T-helper 9 cell (primary cell): ENCODE measurements around the gene KRTAP12-1.
"Not testable (repeated sequence)": the region's sequence is repeated elsewhere in the genome, so short reads cannot be mapped to it uniquely, and the experiment has no call there.

Experiments
- DNase-seq: peaks from one replicate; pipeline ENCODE4 v3.0.0-alpha.2; 2020

Gene KRTAP12-1

GRCh38 chr21:44664691-44665090, 17.3 kb downstream of the KRTAP12-1 start:
- DNase-seq, result no peak

- not testable (repeated sequence) for DNase-seq
Observed at GRCh38 chr21:44661567-44661966, 20.4 kb downstream of the KRTAP12-1 start.

GRCh38 chr21:44658913-44659595, 22.9 kb downstream of the KRTAP12-1 start:
- DNase-seq, result no peak

- no peak for DNase-seq
Observed at GRCh38 chr21:44658541-44658910, 23.4 kb downstream of the KRTAP12-1 start.

GRCh38 chr21:44657635-44658540, 24.1 kb downstream of the KRTAP12-1 start, which contains the start of gene KRTAP12-3:
Gene KRTAP12-3, plus strand, starts transcription at chr21:44657932. Its CDS starts 48 bp downstream, at chr21:44657980.
- DNase-seq, result peak; percentile 54

GRCh38 chr21:44656868-44657267, 25.1 kb downstream of the KRTAP12-1 start:
- DNase-seq, result no peak

DNA sequence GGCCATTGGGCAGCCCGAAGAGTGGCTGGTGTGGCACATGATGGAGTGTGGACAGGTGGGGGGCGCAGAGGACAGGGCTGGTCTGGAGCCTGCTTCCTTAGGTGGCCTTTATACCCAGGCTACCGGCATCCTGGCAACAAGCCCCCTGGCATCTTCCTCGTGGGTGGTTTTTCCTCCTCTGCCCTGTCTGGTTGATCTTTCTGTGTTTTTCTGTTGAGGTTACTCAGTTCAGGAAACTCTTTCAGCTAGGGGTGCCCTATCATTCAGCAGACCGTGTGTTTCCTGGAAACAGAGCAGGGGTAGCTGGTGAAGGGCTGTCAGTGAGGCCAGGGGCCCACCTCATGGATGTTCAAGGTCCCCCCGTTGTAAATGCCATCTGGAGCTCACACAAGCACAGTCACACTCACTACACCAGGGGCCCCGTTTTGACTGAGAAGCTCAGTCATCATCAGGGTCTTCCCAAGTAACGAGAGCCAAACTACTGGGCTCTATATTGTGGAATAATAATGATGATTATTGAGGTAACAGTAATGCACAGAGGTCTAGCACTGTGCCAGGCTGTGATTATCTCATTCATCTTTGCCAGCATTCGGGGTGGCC, 27.3 kb downstream of the KRTAP12-1 start, which contains the start of gene KRTAP12-4:
Gene KRTAP12-4 (minus strand): TSS at position 84 of the 600 bp plus-strand sequence. CDS start 45 bp downstream, at position 39.
- no peak for DNase-seq

GRCh38 chr21:44653656-44654575, 28.0 kb downstream of the KRTAP12-1 start:
- peak; percentile 62 for DNase-seq

- no peak for DNase-seq
Observed at GRCh38 chr21:44653123-44653522, 28.8 kb downstream of the KRTAP12-1 start.

DNA sequence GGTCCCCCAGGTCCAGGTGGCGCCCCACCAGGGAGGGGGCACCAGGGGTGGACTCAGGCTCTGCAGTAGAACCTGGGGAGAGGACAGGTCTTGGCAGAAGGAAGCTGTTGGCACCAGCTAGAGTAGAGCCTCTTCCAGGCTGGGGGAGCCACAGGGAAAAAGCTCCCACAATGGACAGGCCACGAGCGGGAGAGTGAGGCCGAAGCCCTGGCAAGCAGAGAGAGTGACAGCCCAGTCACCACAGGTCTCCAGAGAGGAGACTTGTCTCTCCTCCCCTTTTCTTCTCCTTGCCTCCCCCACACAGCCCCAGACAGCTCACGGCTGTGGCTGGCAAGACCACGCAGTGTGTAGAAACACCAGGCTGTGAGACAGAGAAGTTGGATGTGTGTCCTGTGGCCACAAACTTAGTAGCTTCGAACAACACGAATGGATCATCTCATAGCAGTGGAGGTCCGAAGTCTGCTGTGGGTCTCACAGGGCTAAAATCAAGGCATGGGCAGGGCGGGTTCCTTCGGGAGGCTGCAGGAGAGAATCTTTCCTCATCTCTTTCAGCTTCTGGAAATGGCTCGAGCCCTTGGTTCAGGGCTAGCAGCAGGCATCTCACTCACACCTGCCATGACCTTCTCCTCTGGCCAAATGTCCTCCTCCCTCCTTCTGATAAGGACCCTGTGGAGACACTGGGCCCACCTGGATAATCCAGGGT, 30.8 kb downstream of the KRTAP12-1 start:
- no peak for DNase-seq

DNA sequence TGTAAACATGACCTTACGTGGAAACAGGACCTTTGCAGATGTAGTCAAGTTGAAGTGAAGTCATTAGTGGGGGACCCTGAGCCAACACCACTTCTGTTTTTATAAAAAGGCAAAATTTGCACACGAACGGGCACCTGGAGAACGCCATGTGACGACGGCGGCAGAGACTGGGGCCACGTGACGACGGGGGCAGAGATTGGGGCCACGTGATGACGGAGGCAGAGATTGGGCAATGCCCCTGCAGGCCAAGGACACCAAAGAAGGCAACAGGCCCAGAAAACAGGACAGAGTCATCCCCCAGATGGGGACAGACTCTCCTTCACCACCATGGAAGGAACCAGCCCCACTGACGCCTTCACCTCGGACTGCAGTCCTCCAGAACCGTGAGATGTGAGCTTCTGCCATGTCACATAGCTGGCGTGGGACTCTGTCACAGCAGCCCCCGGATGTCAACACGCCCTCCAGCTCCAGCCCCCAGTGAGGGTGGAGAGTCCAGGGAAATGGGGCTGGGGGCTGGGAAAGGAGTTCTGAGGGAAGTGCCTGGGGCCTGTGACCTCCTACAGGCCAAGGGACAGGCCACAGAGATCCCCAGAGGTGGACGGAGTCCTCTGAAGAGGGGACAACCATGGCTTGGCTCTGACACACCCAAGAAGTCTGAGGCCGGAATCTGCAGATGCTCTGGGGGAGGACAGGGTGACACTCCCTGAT, 31.5 kb downstream of the KRTAP12-1 start:
- no peak for DNase-seq

DNA sequence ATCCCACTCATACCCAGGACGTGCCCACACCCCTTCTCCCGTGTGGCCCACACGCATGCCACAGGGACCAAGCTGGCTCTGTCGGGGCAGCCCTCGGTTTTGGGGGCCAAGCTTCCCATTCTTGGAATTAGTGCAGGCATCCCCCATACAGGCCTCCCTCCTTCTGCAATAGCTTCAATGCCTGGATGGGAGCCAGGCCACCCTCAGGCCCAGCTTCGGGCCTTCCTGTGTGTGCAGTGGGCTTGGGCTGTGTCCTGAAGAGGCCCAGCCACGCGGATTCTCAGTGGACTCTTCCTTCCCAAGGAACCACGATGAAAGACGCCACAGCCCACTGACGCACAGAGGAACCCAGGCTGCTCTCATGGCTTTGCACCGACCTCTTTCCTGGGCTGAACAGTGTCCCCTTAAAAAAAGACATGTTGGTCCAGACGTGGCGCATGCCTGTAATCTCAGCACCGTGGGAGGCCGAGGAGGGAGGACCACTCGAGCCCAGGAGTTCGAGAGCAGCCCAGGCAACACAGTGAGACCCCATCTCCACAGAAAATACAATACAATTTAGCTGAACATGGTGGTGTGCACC, 32.4 kb downstream of the KRTAP12-1 start:
- DNase-seq, result no peak

DNA sequence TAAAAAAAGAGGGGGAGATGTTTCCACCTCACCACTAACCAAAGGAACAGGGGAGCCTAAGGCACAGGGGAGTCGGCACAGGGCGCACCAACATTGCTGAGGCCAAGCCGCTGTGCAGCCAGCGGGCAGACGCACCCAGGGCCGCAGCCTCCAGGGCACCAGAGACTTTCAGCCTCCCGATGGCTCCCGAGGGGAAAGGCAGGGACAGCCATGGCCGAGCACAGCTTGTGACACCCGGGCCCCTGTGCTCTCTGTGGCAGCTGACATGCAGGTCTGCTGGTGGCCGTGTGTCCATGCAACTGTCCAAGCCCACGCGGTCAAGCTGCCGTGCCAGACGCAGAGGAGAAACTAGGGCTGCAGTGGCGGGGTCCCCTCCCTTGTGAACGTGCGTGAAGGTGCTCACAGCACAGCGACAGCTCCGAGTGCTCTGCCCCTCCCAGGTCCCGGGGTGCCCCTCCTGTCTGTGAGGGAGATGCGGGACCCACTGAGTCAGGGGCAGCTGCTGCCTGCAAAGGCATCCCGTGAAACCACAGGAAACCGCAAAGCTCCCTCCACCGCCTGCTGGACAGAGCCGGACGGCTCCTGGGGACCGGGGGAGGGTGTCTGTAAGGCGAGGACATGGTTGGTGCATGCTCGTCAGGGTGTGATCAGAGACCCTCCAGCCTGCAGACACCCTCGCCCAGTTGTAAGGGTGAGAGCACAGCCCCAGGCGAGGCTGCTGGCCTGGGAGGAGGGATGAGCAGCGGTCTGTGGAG, 33.2 kb downstream of the KRTAP12-1 start:
- no peak for DNase-seq

DNA sequence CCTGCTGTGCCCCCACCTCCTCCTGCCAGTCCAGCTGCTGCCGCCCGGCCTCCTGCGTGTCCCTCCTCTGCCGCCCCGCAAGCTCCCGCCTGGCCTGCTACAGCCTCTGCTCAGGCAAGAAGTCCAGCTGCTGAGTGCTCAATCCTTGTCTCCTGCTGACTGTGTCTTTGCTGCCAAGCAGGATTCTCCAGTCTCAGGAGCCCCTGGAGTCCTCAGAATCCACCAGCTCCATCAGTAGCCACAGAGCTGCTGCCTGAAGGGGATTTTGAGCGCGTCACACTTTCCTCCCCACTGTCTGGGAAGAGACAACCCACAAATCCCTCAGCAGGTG, 34.8 kb downstream of the KRTAP12-1 start:
- DNase-seq, result no peak

- not testable (repeated sequence) for DNase-seq
Observed at GRCh38 chr21:44646366-44647221, 35.4 kb downstream of the KRTAP12-1 start, which contains the start of gene KRTAP10-11. Gene KRTAP10-11, plus strand, starts transcription at chr21:44646414. Its CDS starts 45 bp downstream, at chr21:44646459.

- no peak for DNase-seq
Observed at GRCh38 chr21:44644878-44645277, 37.1 kb downstream of the KRTAP12-1 start.

GRCh38 chr21:44643741-44644310, 38.1 kb downstream of the KRTAP12-1 start:
- DNase-seq, result no peak

DNA sequence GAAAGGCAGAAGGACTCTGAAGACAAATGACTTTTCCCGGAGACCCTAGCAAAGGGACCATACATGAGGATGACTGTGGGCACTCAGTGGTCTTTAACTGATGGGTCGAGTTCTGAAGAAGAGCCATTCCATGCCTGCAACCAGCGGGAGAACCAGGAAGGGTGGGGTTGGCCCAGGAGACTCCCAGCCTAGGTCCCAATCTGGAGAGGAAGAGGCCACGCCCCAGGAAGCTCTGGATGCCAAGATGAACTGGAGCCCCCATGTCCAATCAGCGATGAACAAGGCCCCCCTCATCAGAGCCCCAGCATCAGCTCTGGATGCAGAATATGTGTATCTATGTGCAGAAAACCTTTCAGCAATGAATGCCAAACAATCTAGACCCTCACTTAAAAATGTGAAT, 41.2 kb downstream of the KRTAP12-1 start:
- DNase-seq, result no peak

DNA sequence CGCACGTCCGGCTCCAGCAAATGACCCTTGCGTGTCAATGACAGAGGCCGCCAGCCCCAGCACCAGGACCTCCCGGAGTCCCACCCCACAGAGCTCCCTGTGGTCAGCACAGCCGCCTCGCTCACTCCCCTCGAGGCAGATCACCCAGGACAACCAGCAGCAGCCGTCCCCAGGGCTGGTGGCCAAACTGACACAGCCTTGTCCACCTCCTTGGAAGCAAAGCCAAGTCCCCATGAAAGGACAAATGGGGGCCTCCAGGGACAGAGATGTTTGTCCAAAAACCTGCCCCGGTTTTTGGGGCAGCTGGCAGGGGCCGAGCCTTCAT, 42.7 kb downstream of the KRTAP12-1 start:
- no peak for DNase-seq
